ENCODE measurements around the gene NQO2. TPM values are rescaled to one million over a fixed set of nuclear protein-coding genes. Genes with fewer than 3 reads are reported as not detected.

The NQO2 gene
- total RNA-seq, 1 experiment from 2014 or later, result 82.9 TPM

DNA sequence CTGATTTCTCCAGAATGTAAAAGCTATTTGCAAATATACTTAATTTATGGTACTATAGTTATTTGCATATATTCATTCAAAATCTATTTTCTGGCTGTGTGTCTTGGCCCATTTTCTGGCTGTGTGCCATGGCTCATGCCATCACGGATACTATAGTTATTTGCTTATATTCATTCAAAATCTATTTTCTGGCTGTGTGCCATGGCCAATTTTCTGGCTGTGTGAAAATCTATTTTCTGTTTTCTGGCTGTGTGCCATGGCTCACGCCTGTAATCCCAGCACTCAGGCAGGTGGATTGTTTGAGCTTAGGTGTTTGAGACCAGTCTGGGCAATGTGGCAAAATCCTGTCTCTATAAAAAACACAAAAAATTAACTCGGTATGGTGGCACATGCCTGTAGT, 39.7 kb downstream of the NQO2 start:
- Histone ChIP-seq H3K27ac (ENCODE audit: low read depth, low read length) (no peak overlapping the region), H4K20me1 (ENCODE audit: insufficient read depth) (no peaks in the 10 kb centered on the region), H3K9me2 (ENCODE audit: insufficient read depth) (no peaks in the 10 kb centered on the region), H2AFZ (ENCODE audit: low read depth, low read length, poor library complexity, severe bottlenecking) (no peak overlapping the region), H3K4me1 (ENCODE audit: control insufficient read depth in 1 of 2, insufficient read depth in 2 of 2, low read length in 2 of 2) (no peaks in the 10 kb centered on the region), H3K9me3 (ENCODE audit: control insufficient read depth in 1 of 2, insufficient read depth in 1 of 2, low read depth in 1 of 2, low read length in 2 of 2) (no peaks in the 10 kb centered on the region), H3K4me3 (replicated peaks in 1 of 2; ENCODE audit: low read depth in 1 of 2, low read length in 2 of 2) (no peak overlapping the region), H3K9ac (ENCODE audit: low read length) (no peak overlapping the region), H3K27me3 (ENCODE audit: insufficient read depth, low read length) (no peaks in the 10 kb centered on the region), H3K36me3 (ENCODE audit: control insufficient read depth in 1 of 2, insufficient read depth in 2 of 2, low read length in 2 of 2) (no peaks in the 10 kb centered on the region), H3K4me2 (ENCODE audit: low read length) (no peak overlapping the region), H3K79me2 (ENCODE audit: insufficient read depth, low read length) (no peaks in the 10 kb centered on the region)
- TF ChIP-seq, protein P1, sequence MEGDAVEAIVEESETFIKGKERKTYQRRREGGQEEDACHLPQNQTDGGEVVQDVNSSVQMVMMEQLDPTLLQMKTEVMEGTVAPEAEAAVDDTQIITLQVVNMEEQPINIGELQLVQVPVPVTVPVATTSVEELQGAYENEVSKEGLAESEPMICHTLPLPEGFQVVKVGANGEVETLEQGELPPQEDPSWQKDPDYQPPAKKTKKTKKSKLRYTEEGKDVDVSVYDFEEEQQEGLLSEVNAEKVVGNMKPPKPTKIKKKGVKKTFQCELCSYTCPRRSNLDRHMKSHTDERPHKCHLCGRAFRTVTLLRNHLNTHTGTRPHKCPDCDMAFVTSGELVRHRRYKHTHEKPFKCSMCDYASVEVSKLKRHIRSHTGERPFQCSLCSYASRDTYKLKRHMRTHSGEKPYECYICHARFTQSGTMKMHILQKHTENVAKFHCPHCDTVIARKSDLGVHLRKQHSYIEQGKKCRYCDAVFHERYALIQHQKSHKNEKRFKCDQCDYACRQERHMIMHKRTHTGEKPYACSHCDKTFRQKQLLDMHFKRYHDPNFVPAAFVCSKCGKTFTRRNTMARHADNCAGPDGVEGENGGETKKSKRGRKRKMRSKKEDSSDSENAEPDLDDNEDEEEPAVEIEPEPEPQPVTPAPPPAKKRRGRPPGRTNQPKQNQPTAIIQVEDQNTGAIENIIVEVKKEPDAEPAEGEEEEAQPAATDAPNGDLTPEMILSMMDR (IDR thresholded peaks at IDR 0.05 in 2 of 3, conservative IDR thresholded peaks at IDR 0.05 in 1 of 3; ENCODE audit: borderline replicate concordance in 1 of 3, insufficient read depth in 1 of 3, low read depth in 2 of 3, low read length in 2 of 3), result no peak
- TF ChIP-seq RAD21 (IDR thresholded peaks at IDR 0.05; ENCODE audit: low read depth), result no peak
- no peak for TF ChIP-seq ZFX (IDR thresholded peaks at IDR 0.05)
- TF ChIP-seq ELF1 (IDR thresholded peaks at IDR 0.05; ENCODE audit: borderline replicate concordance, low read depth), result no peak
- TF ChIP-seq SIN3A (IDR thresholded peaks at IDR 0.05; ENCODE audit: low read depth), result no peak
- no peak for TF ChIP-seq SP1 (IDR thresholded peaks at IDR 0.05; ENCODE audit: low read depth)
- no peak for TF ChIP-seq YY1 (IDR thresholded peaks at IDR 0.05; ENCODE audit: extremely low read depth, insufficient replicate concordance, low read depth, low read length)
- TF ChIP-seq, protein P2, sequence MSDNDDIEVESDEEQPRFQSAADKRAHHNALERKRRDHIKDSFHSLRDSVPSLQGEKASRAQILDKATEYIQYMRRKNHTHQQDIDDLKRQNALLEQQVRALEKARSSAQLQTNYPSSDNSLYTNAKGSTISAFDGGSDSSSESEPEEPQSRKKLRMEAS (IDR thresholded peaks at IDR 0.05), result no peak
- TF ChIP-seq ZNF274 (IDR thresholded peaks at IDR 0.05; ENCODE audit: low read depth, low read length), result no peak
- no peak for TF ChIP-seq EZH2 (IDR thresholded peaks at IDR 0.05)
- no peak for TF ChIP-seq CEBPB (IDR thresholded peaks at IDR 0.05; ENCODE audit: low read depth)
- no peak for TF ChIP-seq EZH2phosphoT487 (IDR thresholded peaks at IDR 0.05; ENCODE audit: borderline replicate concordance)
- no peak for TF ChIP-seq POLR2AphosphoS5 (IDR thresholded peaks at IDR 0.05; ENCODE audit: low read depth, low read length)
- RAD21 ChIA-PET (ENCODE audit: low non-redundant PET in 1 of 2, low total read pairs in 2 of 2, uncharacterized antibody in 2 of 2, unreplicated experiment in 2 of 2), result no interaction called here
- CTCF ChIA-PET, result interaction anchor here (1.9 kb wide), 1 partner anchor 10 kb away, joined by 4 read pairs; no protein-coding TSS in a partner anchor
- intact Hi-C loops (cut with micrococcal nuclease), result no loop called here
- DNase-seq (ENCODE audit: low read depth, low spot score), result no peak
- no peak for ATAC-seq
- POLR2A ChIA-PET, result no interaction called here
- BruUV-seq (replicated peaks), result no TSS peak
